Astrocyte (in vitro differentiated cells and primary cell): ENCODE data around the gene PCBP1.

Experiments
- CTCF ChIP-seq: IDR thresholded peaks from 2 replicates; pipeline ENCODE4 v1.5.1; 2011; ENCODE audit warnings: low read depth, mild to moderate bottlenecking, inconsistent platforms, low read length, moderate library complexity; ENCODE audit not compliant: insufficient read depth
- EZH2 ChIP-seq: IDR thresholded peaks from 2 replicates; pipeline ENCODE4 v1.6.1; 2012; ENCODE audit warnings: mild to moderate bottlenecking, low read length, inconsistent platforms; ENCODE audit not compliant: insufficient read depth

GRCh38 chr2:70061317-70061716 lies 26.0 kb upstream of the PCBP1 start:
- TF ChIP-seq CTCF (no peak), EZH2 (no peak)
